ENCODE measurements around the gene BNIP3. TPM values are rescaled to one million over a fixed set of nuclear protein-coding genes. Genes with fewer than 3 reads are reported as not detected.
"Not testable (repeated sequence)": the region's sequence is repeated elsewhere in the genome, so short reads cannot be mapped to it uniquely, and the experiment has no call there.

Gene BNIP3
- total RNA-seq, 1 experiment from 2014 or later: 425 TPM

- DNase-seq (ENCODE audit: low read depth): no peak
Measured at GRCh38 chr10:132002004-132002403, 20.3 kb upstream of the BNIP3 start.

GRCh38 chr10:132001238-132001972 is 19.7 kb upstream of the BNIP3 start:
- DNase-seq (ENCODE audit: low read depth): peak; percentile 31

GRCh38 chr10:131998845-131999681 is 17.3 kb upstream of the BNIP3 start:
- no peak for DNase-seq (ENCODE audit: low read depth)

- DNase-seq (ENCODE audit: low read depth): no peak
Measured at GRCh38 chr10:131998050-131998844, 16.5 kb upstream of the BNIP3 start.

- peak; percentile 57 for DNase-seq (ENCODE audit: low read depth)
Measured at GRCh38 chr10:131997366-131998049, 15.8 kb upstream of the BNIP3 start.

- DNase-seq (ENCODE audit: low read depth): no peak
Measured at GRCh38 chr10:131996466-131997365, 15.0 kb upstream of the BNIP3 start.

- no peak for DNase-seq (ENCODE audit: low read depth)
Measured at GRCh38 chr10:131994435-131994834, 12.7 kb upstream of the BNIP3 start.

- no peak for DNase-seq (ENCODE audit: low read depth)
Measured at GRCh38 chr10:131993275-131993674, 11.6 kb upstream of the BNIP3 start.

GRCh38 chr10:131991726-131992125 is 10.0 kb upstream of the BNIP3 start:
- no peak for DNase-seq (ENCODE audit: low read depth)

GRCh38 chr10:131987786-131988185 is 6.1 kb upstream of the BNIP3 start:
- DNase-seq (ENCODE audit: low read depth): not testable (repeated sequence)

GRCh38 chr10:131987301-131987700 is 5.6 kb upstream of the BNIP3 start:
- DNase-seq (ENCODE audit: low read depth): not testable (repeated sequence)

- not testable (repeated sequence) for DNase-seq (ENCODE audit: low read depth)
Measured at GRCh38 chr10:131986851-131987250, 5.1 kb upstream of the BNIP3 start.

- DNase-seq (ENCODE audit: low read depth): peak; percentile 91
Measured at GRCh38 chr10:131983780-131984179, 2.1 kb upstream of the BNIP3 start.

- DNase-seq (ENCODE audit: low read depth): no peak
Measured at GRCh38 chr10:131982796-131983195, 1.1 kb upstream of the BNIP3 start.

GRCh38 chr10:131982185-131982756 is 548 bp upstream of the BNIP3 start:
- no peak for DNase-seq (ENCODE audit: low read depth)

- peak; percentile 20 for DNase-seq (ENCODE audit: low read depth)
Measured at GRCh38 chr10:131980761-131981428, 828 bp downstream of the BNIP3 start.

- DNase-seq (ENCODE audit: low read depth): no peak
Measured at GRCh38 chr10:131980321-131980720, 1.4 kb downstream of the BNIP3 start.

GRCh38 chr10:131979821-131980270 is 1.9 kb downstream of the BNIP3 start:
- peak; percentile 26 for DNase-seq (ENCODE audit: low read depth)

- DNase-seq (ENCODE audit: low read depth): no peak
Measured at GRCh38 chr10:131979336-131979735, 2.4 kb downstream of the BNIP3 start.

Data from LHCN-M2 (cell line).